NCI-H128 (cell line): ENCODE measurements around the gene ASB14.

Experiments
- DNase-seq: peaks from one replicate; lab custom pipeline; 2025; ENCODE audit not compliant: unreplicated experiment; lab: John Stamatoyannopoulos, UW

Gene ASB14

GRCh38 chr3:57261929-57262328, 30.6 kb downstream of the ASB14 start:
- no peak for DNase-seq

- DNase-seq, result no peak
Measured at GRCh38 chr3:57261119-57261518, 31.4 kb downstream of the ASB14 start.

DNA sequence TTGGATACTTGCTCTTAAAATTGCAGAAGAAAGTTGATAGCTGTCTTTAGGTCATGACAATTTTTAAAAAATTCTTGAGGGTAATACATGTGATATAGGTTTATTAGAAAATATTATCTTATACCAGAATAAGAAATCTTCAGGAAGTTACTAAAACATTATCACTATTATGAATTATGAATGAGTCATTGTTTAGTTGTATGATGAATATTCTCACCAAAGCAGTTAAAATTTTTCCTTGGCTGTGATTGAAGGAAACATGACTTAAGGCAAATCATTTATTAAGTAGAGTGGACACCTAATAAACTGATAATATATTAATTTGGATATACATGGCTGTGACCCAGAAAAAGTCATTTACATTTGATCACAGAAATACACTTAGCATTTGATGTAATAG, 34.8 kb downstream of the ASB14 start:
- DNase-seq, result no peak

GRCh38 chr3:57256844-57257243, 35.6 kb downstream of the ASB14 start:
- DNase-seq, result no peak

GRCh38 chr3:57252404-57252803, 40.1 kb downstream of the ASB14 start:
- DNase-seq, result no peak

GRCh38 chr3:57244946-57245345, 47.5 kb downstream of the ASB14 start:
- no peak for DNase-seq

DNA sequence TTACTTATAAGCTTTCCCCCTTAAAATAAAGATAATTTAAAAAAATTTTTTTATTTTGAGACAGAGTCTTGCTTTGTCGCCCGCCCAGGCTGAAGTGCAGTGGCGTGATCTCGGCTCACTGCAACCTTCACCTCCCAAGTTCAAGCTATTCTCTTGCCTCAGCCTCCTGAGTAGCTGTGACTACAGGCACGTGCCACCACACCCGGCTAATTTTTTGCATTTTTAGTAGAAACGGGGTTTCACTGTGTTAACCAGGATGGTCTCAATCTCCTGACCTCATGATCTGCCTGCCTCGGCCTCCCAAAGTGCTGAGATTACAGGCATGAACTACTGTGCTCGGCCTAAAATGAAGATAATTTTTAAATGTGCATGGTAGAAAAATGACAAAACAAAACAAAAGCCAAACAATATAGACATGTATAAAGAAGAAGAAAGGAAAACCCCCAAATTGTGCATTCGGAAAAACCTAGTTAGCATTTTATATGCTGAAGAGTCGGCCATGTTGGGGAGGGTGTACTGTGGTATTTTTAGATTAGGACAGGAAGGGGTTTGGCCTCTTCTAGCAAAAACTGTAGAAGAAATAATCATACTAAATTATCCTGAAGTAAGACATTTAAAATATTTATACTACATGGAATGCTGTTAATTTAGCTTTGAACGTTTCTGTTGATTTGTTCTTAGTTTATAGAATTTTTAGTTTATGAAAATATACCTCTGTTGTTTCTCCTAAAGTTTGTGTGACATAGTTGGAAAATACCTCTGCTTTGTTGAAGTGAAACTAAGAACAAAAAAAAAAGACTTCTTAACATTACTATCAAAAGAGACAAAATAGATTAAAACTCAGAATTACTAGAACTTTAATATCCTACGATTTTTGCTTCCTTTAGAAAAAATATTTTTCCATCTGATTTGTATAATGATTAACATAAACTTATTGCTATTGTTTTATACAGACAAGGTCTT, 57.6 kb downstream of the ASB14 start:
- DNase-seq, result no peak

DNA sequence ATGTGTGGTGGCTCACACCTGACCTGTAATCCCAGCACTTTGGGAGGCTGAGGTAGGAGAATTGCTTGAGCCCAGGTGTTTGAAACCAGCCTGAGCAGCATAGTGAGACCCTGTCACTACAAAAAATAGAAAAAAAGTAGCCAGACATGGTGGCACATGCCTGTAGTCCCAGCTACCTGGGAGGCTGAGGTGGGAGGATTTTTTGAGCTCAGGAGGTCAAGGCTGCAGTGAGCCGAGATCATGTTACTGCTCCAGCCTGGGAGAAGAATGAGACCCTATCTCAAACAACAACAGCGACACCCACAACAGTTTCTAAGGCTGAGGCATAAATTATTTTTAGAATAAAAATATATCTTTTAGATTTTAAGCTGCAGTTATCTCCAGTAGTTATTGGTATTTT, 58.7 kb downstream of the ASB14 start:
- no peak for DNase-seq

DNA sequence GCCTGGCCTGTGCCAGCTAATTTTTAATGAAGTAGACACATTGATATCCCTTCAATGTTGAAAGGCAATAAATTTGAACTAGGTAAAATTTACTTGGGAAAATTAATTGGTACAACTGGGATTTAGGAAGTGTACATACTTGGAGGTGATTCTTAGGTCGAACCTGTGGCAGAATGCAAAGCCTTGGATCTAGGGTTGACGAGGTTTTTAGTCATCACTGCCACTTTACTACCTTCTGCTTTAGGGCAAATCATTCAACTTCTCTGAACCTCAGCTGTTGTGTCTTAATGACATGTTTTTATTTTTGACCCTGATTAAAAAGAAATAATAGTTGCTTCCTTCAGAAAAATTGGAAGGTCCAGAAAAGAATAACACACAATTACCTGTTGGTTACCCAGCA, 62.5 kb downstream of the ASB14 start:
- no peak for DNase-seq

DNA sequence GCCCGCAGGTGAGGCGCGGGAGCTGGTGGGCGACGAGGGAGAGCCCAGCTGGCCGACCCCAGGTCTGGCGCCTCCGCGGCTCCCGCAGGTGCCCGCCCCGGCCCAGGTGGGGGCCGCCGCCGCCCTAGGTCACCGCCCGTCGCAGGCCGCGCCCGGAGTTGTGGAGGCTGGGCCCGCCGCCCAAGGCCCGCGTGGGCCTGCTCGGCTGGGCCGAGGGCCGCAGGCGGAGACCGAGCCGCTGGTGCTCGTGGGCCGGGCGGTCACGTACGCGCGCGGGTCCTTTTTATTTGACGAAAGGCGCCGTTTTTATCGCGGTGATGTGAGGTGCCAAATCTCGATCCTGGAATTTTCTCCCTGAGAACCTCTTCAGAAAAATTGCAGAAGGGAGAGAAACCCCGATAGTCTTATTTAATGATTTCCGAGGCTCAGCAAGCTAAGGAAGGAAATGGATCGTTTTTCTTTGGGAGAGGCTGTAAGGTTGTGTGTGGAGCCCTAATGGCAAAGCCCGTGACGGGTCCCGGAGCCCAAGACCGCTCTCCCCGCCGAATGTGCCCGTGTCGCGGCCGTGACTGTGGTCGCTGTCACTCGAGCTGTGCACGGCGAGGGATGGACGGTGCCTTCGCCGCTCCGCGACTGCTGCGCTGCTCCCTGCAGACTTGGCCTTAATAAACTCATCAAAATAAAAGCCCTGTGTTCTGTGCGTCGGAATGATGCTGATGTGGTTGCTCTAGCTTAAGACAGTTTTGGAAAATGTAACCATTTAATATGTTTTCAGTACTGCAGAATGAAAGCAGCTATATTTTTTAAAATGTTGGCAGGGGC, 64.3 kb downstream of the ASB14 start:
- no peak for DNase-seq

GRCh38 chr3:57227204-57227929, 65.1 kb downstream of the ASB14 start, which contains the start of gene APPL1:
TSS of gene APPL1 (plus strand) at chr3:57227729. CDS start at chr3:57227884, 155 bp downstream.
- DNase-seq, result peak; percentile 78

DNA sequence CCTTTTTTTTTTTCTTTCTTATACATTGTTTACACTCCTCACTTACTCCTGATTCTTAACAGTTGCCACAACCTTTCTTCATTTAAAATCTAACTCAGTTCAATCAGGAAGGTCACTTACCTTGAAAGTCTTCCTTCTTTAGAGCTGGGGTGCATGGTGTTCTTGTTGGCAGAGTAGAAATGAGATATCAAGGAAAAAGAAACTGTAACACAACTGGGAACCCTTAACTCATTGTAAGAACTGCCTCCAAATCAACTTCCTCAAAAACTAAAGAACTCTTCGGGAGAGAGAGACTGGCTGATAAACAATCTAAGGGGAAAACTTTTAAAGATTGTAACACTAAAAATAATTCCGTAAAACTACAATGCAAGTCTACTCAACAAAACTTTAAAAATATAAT, 66.3 kb downstream of the ASB14 start:
- DNase-seq, result no peak

- DNase-seq, result no peak
Measured at GRCh38 chr3:57224856-57225255, 67.6 kb downstream of the ASB14 start.

DNA sequence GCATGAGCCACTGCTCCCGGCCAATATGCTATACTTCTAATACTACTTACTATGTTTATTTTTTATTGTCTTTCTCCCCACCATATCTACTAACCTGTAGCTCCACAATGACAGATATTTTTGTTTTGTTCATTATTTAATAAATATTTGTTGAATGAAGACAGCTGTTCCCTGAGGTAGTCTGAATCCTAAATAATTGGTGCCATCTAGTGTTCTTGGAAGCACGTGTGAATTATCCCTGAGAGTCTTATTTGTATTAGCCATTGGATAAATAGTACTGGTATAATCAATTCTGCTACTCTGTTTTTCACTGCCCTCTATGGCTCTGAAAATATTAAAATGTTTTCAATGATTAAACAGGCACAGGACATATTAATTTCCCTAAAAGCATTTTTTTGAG, 70.6 kb downstream of the ASB14 start:
- no peak for DNase-seq
